ENCODE results near the gene CTXND1. TPM values are rescaled to one million over a fixed set of nuclear protein-coding genes. Genes with fewer than 3 reads are reported as not detected.

Gene CTXND1
- polyA plus RNA-seq, 1 donor = 0.70 TPM

DNA sequence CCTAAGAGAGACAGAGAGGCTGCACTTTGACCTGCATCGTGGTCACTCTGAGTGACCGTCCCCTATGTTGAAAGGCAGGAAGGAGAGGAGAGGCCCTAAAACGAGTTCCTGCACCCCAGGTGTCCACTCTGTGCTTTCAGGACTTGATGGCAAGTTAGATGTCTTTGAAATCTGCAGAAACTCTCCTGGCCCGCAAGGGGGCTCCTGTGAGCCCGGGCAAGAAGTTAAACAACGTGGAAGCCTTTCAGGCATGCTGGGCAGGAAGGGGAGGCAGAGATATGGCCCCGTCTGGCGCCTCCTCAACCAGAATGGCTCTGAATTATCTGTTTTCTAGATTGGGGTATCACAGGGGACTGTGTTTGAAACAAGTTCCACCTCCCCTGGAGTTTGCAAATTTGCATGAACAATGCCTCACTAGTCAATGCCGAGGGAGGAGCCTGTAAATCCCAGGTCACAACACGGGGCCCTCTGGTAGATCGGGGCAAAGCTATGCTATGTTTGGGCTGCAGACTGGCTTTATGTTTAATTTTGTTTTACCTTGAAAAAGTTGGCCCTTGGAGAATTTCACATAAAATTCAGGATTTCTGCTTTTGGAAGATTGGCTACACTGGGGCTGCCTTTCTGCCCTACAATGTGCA is 9.8 kb downstream of the CTXND1 start:
- no peaks in the 10 kb centered on the region for H3K36me3 ChIP-seq (ENCODE audit: control insufficient read depth, insufficient read depth, low read length)
- no peaks in the 10 kb centered on the region for H3K27me3 ChIP-seq (ENCODE audit: control insufficient read depth, insufficient read depth, low read length)
- no peak overlapping the region for H3K4me3 ChIP-seq (ENCODE audit: low read length)
- peaks cover 21% of the 10 kb centered on the region for H3K4me1 ChIP-seq (ENCODE audit: control insufficient read depth, insufficient read depth, low read length)
- no CpG with 5 or more reads among the region's 11 CpGs for WGBS (ENCODE audit: insufficient coverage, low lambda C conversion rate)
- no peak overlapping the region for H3K27ac ChIP-seq (ENCODE audit: low read length)
- H3K9me3 ChIP-seq (ENCODE audit: control insufficient read depth, low read depth, low read length) = no peaks in the 10 kb centered on the region
- DNase-seq = no peak

DNA sequence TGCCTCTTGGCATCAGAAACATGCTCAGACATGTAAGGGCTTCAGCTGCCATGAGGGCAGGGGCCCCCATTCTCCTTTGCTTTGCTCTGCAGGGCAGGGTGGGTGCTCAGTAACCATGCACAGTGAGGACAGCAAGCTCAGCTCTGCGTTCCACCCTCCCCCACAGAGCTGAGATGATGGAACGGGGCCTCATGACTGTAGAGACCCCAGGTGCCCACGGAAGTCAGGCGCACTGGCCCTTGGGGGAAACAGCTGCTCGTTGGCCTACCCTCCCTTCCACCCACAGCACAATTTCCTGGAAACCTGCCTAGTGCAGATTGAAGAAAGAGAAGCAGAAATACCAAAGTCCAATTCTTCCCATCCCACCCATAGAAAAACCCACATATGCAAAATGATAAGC is 10.5 kb downstream of the CTXND1 start:
- H3K9me3 ChIP-seq (ENCODE audit: control insufficient read depth, low read depth, low read length) = no peaks in the 10 kb centered on the region
- no peak for DNase-seq
- no peak overlapping the region for H3K27ac ChIP-seq (ENCODE audit: low read length)
- H3K4me3 ChIP-seq (ENCODE audit: low read length) = no peak overlapping the region
- no peaks in the 10 kb centered on the region for H3K36me3 ChIP-seq (ENCODE audit: control insufficient read depth, insufficient read depth, low read length)
- H3K4me1 ChIP-seq (ENCODE audit: control insufficient read depth, insufficient read depth, low read length) = peaks cover 14% of the 10 kb centered on the region
- WGBS (ENCODE audit: insufficient coverage, low lambda C conversion rate) = no CpG with 5 or more reads among the region's 5 CpGs
- no peaks in the 10 kb centered on the region for H3K27me3 ChIP-seq (ENCODE audit: control insufficient read depth, insufficient read depth, low read length)

DNA sequence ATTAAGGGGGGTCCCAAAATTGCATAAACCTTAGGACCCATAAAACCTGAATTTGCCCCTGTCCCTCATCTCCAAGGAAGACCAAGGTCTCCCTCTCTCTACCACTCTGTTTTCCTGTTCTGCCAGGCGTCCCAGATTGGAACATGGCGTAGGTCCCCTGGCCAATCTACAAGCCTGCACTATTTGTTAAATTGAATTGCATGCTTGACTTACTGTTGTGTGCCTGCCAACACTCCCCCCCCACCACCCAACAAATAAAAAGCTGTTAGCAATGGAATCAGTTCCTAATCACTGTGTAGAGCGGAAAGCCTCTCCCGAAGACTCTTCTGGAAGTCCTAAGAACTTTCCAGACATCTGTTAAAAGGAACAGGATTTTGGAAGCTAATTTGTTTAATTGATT is 11.7 kb downstream of the CTXND1 start:
- 86% methylated on average over 2 of the region's 4 CpGs for WGBS (ENCODE audit: insufficient coverage, low lambda C conversion rate)
- Histone ChIP-seq H3K27me3 (ENCODE audit: control insufficient read depth, insufficient read depth, low read length) (no peaks in the 10 kb centered on the region), H3K9me3 (ENCODE audit: control insufficient read depth, low read depth, low read length) (no peaks in the 10 kb centered on the region), H3K36me3 (ENCODE audit: control insufficient read depth, insufficient read depth, low read length) (no peaks in the 10 kb centered on the region), H3K4me1 (ENCODE audit: control insufficient read depth, insufficient read depth, low read length) (peaks cover 3% of the 10 kb centered on the region), H3K27ac (ENCODE audit: low read length) (no peak overlapping the region), H3K4me3 (ENCODE audit: low read length) (no peak overlapping the region)
- DNase-seq = no peak

DNA sequence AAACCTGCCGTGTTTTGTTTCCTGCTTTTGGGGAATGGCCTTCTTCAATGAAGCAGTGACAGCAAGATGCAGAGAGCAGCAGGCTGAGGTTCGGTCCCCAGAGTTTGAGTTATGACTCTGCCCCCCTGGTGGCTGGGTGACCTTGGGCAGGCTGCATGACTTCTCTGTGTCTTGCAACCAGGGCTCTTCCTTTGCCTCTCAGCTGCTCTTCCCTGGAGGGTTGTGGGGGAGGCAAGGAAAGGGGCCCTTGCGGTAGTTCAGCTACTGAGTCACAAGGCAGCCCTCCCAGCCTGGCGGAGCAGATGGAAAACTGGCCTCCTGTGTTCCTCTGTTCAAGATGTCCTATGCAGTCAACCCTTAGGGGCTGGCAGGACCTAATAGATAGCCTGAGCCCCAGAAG is 17.1 kb downstream of the CTXND1 start:
- peaks cover 2% of the 10 kb centered on the region for H3K36me3 ChIP-seq (ENCODE audit: control insufficient read depth, insufficient read depth, low read length)
- no peak overlapping the region for H3K27ac ChIP-seq (ENCODE audit: low read length)
- H3K4me1 ChIP-seq (ENCODE audit: control insufficient read depth, insufficient read depth, low read length) = no peaks in the 10 kb centered on the region
- no peaks in the 10 kb centered on the region for H3K9me3 ChIP-seq (ENCODE audit: control insufficient read depth, low read depth, low read length)
- H3K4me3 ChIP-seq (ENCODE audit: low read length) = no peak overlapping the region
- DNase-seq = no peak
- no CpG with 5 or more reads among the region's 4 CpGs for WGBS (ENCODE audit: insufficient coverage, low lambda C conversion rate)
- H3K27me3 ChIP-seq (ENCODE audit: control insufficient read depth, insufficient read depth, low read length) = no peaks in the 10 kb centered on the region

DNA sequence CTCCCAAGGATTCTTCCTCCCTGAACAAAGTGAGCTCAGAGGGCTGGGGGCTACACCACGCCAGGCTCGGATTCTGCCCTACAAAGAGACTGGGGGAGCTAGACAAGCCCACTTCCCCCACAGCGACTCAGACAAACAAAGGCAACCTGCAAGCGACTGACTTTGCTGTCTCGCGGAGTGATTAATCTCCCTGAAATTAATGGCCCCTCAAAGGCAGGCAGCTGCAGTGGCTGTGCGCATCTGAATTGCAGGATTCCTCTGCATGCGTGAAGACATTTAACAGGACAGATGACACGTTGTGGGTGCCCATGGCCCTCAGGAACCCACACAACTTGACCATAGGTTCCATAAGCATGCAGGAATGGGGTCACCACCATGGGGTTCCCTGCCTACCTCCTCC is 18.4 kb downstream of the CTXND1 start:
- H3K27ac ChIP-seq (ENCODE audit: low read length) = no peak overlapping the region
- no peaks in the 10 kb centered on the region for H3K9me3 ChIP-seq (ENCODE audit: control insufficient read depth, low read depth, low read length)
- H3K4me3 ChIP-seq (ENCODE audit: low read length) = no peak overlapping the region
- no peak for DNase-seq
- H3K27me3 ChIP-seq (ENCODE audit: control insufficient read depth, insufficient read depth, low read length) = no peaks in the 10 kb centered on the region
- WGBS (ENCODE audit: insufficient coverage, low lambda C conversion rate) = no CpG with 5 or more reads among the region's 9 CpGs
- H3K4me1 ChIP-seq (ENCODE audit: control insufficient read depth, insufficient read depth, low read length) = no peaks in the 10 kb centered on the region
- peaks cover 2% of the 10 kb centered on the region for H3K36me3 ChIP-seq (ENCODE audit: control insufficient read depth, insufficient read depth, low read length)

DNA sequence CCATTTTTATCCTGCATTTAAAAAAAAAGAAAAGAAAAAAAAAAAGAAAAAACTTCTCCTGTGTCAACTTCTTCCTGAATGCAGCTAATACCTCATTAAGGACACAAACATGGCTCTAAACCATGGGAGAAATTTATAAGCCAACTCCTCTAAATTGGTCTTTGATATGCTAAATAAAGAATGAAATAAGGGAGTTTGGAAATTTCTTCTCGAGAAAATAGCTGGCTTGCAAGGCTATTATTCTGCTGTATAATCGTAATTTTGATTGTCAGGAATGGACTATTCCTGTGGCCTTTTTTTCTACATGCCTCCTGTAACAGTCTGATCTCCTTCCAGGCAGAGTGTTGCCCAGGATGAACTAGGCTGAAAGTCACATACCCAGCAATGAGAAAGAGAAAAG is 20.6 kb downstream of the CTXND1 start:
- Histone ChIP-seq H3K4me1 (ENCODE audit: control insufficient read depth, insufficient read depth, low read length) (no peaks in the 10 kb centered on the region), H3K36me3 (ENCODE audit: control insufficient read depth, insufficient read depth, low read length) (peaks cover 2% of the 10 kb centered on the region), H3K9me3 (ENCODE audit: control insufficient read depth, low read depth, low read length) (no peaks in the 10 kb centered on the region), H3K27me3 (ENCODE audit: control insufficient read depth, insufficient read depth, low read length) (no peaks in the 10 kb centered on the region), H3K4me3 (ENCODE audit: low read length) (no peak overlapping the region), H3K27ac (ENCODE audit: low read length) (no peak overlapping the region)
- DNase-seq = no peak
- WGBS (ENCODE audit: insufficient coverage, low lambda C conversion rate) = 100% methylated on average over 1 of the region's 2 CpGs

DNA sequence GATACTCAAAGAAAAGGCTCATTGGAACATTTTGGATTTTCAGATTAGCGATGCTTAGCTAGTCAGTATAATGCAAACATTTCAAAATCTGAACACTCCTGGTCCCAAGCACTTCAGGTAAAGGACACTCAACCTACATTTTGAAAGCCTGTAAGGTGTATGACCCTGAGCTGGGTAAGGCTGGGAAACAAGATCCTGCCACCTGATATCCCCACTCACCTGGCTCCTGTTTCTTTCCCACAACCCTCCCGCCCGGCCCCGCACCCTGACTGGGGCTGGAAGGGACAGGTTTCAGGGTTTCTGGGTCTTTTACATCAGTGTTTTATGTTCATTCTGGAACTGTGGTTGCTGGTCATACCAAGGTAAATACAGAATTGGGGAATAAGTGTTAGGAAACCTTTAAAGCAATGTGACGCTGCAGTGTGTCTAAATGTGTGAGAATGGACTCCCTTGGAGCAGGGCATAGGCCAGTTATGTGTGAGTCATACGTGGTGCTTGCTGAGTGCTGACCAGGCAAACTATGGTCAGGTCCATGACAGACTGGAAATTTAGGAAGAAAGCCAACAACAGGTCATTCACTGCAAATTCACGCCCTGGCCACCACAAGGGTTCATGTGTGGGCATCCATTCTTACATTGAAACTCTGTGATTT is 22.9 kb downstream of the CTXND1 start:
- H3K27me3 ChIP-seq (ENCODE audit: control insufficient read depth, insufficient read depth, low read length) = no peaks in the 10 kb centered on the region
- H3K36me3 ChIP-seq (ENCODE audit: control insufficient read depth, insufficient read depth, low read length) = peaks cover 2% of the 10 kb centered on the region
- WGBS (ENCODE audit: insufficient coverage, low lambda C conversion rate) = 100% methylated on average over 1 of the region's 7 CpGs
- no peaks in the 10 kb centered on the region for H3K4me1 ChIP-seq (ENCODE audit: control insufficient read depth, insufficient read depth, low read length)
- no peak overlapping the region for H3K4me3 ChIP-seq (ENCODE audit: low read length)
- peak in 1 of 2 donors; percentile 60 for DNase-seq
- H3K27ac ChIP-seq (ENCODE audit: low read length) = peak overlapping the region; percentile 37
- no peaks in the 10 kb centered on the region for H3K9me3 ChIP-seq (ENCODE audit: control insufficient read depth, low read depth, low read length)

DNA sequence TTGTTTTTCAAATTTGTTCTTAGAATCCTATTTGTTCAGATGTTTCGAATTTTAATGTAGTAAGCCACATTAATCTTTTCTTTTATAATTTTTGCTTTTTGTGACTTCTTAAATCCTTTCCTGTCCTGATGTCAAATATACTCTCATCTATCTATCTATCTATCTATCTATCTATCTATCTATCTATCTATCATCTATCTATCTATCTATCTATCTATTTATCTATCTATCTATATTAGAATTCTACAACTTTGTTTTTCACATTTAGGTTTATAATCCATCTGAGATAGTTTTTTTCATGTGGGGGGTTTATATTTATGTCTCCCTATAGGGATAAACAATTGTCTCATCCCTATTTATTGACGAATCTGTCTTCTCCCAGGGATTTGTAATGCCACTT is 32.1 kb downstream of the CTXND1 start:
- no peaks in the 10 kb centered on the region for H3K9me3 ChIP-seq (ENCODE audit: control insufficient read depth, low read depth, low read length)
- no peaks in the 10 kb centered on the region for H3K27me3 ChIP-seq (ENCODE audit: control insufficient read depth, insufficient read depth, low read length)
- no peaks in the 10 kb centered on the region for H3K4me1 ChIP-seq (ENCODE audit: control insufficient read depth, insufficient read depth, low read length)
- no peak overlapping the region for H3K27ac ChIP-seq (ENCODE audit: low read length)
- H3K36me3 ChIP-seq (ENCODE audit: control insufficient read depth, insufficient read depth, low read length) = no peaks in the 10 kb centered on the region
- WGBS (ENCODE audit: insufficient coverage, low lambda C conversion rate) = no CpG with 5 or more reads among the region's 2 CpGs
- H3K4me3 ChIP-seq (ENCODE audit: low read length) = no peak overlapping the region
- DNase-seq = no peak

DNA sequence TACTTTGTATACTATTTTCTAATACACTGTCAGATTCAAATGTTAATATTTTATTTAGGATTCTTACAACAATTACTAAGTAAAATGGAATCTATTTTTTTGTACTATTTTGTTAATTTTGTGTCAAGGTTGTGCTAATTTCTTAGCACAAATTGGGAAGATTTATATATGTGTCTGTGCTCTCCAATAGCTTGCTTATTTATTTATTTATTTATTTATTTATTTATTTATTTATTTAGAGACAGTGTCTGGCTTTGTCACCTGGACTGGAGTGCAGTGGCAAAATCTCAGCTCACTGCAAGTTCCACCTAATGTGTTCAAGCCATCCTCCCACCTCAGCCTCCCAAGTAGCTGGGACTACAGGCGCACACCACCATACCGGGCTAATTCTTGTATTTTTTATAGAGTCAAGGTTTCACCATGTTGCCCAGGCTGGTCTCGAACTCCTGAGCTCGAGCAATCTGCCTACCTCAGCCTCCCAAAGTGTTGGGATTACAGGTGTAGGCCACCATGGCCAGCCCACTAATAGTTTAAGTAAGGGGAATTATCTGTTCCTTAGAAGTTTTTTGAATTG is 34.6 kb downstream of the CTXND1 start:
- Histone ChIP-seq H3K27ac (ENCODE audit: low read length) (no peak overlapping the region), H3K4me1 (ENCODE audit: control insufficient read depth, insufficient read depth, low read length) (no peaks in the 10 kb centered on the region), H3K36me3 (ENCODE audit: control insufficient read depth, insufficient read depth, low read length) (no peaks in the 10 kb centered on the region), H3K27me3 (ENCODE audit: control insufficient read depth, insufficient read depth, low read length) (no peaks in the 10 kb centered on the region), H3K4me3 (ENCODE audit: low read length) (no peak overlapping the region), H3K9me3 (ENCODE audit: control insufficient read depth, low read depth, low read length) (peaks cover 2% of the 10 kb centered on the region)
- DNase-seq = no peak
- WGBS (ENCODE audit: insufficient coverage, low lambda C conversion rate) = no CpG with 5 or more reads among the region's 4 CpGs

DNA sequence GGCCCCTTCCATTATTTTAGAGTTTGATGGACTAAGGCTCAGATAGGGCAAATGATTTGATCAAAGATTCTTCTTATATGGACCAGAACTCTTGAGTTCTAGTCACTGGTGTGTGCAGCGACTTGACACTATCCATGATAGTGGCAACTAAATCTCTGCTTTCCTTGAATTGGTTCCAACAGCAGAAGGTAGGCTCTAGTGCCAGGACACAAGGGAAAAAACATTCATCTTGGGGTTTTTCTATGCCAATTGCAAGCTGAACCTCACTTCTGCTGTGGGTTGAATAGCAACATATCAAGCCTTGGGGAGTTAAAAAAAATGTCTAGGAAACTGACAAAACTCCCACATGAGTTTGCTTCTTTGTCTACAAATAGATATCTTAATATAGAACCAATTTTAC is 35.1 kb downstream of the CTXND1 start:
- Histone ChIP-seq H3K27ac (ENCODE audit: low read length) (no peak overlapping the region), H3K36me3 (ENCODE audit: control insufficient read depth, insufficient read depth, low read length) (no peaks in the 10 kb centered on the region), H3K27me3 (ENCODE audit: control insufficient read depth, insufficient read depth, low read length) (no peaks in the 10 kb centered on the region), H3K4me3 (ENCODE audit: low read length) (no peak overlapping the region), H3K9me3 (ENCODE audit: control insufficient read depth, low read depth, low read length) (peaks cover 2% of the 10 kb centered on the region), H3K4me1 (ENCODE audit: control insufficient read depth, insufficient read depth, low read length) (no peaks in the 10 kb centered on the region)
- DNase-seq = no peak
- WGBS (ENCODE audit: insufficient coverage, low lambda C conversion rate) = no CpG with 5 or more reads among the region's 1 CpG

DNA sequence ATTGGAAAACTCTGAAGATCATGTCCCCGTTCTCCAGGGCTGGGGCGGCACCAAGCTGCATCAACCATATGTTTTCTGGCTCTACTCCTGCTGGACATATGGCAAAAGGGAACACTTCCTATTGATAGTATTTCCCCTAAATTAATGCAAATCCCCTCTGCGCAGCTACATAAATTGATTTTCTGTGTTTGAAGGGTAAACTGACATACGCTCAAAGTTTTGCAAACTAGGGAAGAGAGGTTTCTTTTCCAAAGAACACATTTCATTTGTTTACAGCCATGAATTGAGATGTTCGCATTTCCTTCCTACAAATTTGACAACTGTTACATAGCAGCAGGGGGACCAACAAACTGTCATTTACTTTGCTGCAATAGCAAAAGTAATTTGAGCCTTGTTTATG is 35.9 kb downstream of the CTXND1 start:
- no peak for DNase-seq
- H3K4me1 ChIP-seq (ENCODE audit: control insufficient read depth, insufficient read depth, low read length) = no peaks in the 10 kb centered on the region
- H3K27ac ChIP-seq (ENCODE audit: low read length) = no peak overlapping the region
- peaks cover 2% of the 10 kb centered on the region for H3K9me3 ChIP-seq (ENCODE audit: control insufficient read depth, low read depth, low read length)
- no CpG with 5 or more reads among the region's 5 CpGs for WGBS (ENCODE audit: insufficient coverage, low lambda C conversion rate)
- H3K36me3 ChIP-seq (ENCODE audit: control insufficient read depth, insufficient read depth, low read length) = no peaks in the 10 kb centered on the region
- H3K27me3 ChIP-seq (ENCODE audit: control insufficient read depth, insufficient read depth, low read length) = no peaks in the 10 kb centered on the region
- H3K4me3 ChIP-seq (ENCODE audit: low read length) = no peak overlapping the region
